ENCODE results near the gene ZNF813.

ZNF813 gene

DNA sequence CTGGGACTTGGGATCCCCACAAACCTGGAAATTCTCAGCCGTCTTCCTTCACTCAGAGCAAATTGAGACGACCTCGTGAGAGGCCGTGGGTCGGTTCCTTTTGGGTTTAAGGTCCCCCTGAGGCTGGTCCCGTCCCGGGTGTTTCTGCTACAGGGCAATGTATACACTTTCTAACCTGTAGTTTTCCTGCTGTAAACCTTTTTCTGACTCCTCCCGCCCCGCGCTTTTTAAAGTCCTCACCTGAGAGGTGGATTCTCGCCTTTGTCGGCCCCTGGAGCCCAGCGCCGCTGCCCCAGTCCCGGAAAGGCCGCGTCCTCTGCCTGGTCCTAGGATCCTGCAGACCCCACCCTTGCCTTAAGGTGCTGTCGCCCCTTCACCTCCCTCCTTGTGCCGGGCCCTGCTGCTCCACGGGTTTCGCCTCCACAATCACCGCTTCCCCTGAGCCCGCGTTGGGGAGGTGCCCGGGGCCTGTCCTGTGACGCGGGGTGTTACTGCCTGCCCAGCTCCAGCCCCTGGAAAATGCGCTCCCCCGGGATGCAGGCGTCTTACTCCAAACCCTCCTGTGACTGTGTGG is 35.4 kb upstream of the ZNF813 start:
- TF ChIP-seq, protein P1, sequence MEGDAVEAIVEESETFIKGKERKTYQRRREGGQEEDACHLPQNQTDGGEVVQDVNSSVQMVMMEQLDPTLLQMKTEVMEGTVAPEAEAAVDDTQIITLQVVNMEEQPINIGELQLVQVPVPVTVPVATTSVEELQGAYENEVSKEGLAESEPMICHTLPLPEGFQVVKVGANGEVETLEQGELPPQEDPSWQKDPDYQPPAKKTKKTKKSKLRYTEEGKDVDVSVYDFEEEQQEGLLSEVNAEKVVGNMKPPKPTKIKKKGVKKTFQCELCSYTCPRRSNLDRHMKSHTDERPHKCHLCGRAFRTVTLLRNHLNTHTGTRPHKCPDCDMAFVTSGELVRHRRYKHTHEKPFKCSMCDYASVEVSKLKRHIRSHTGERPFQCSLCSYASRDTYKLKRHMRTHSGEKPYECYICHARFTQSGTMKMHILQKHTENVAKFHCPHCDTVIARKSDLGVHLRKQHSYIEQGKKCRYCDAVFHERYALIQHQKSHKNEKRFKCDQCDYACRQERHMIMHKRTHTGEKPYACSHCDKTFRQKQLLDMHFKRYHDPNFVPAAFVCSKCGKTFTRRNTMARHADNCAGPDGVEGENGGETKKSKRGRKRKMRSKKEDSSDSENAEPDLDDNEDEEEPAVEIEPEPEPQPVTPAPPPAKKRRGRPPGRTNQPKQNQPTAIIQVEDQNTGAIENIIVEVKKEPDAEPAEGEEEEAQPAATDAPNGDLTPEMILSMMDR (conservative IDR thresholded peaks at IDR 0.05), result no peak
- peak overlapping the region; percentile 92 for H3K27ac ChIP-seq

DNA sequence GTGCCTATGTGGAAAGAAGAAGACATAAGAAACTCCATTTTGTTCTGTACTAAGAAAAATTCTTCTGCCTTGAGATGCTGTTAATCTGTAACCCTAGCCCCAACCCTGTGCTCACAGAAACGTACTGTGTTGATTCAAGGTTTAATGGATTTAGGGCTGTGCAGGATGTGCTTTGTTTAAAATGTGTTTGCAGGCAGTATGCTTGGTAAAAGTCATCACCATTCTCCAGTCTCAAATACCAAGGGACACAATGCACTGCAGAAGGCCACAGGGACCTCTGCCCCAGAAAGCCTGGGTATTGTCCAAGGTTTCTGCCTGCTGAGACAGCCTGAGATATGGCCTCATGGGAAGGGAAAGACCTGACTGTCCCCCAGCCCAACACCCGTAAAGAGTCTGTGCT is 23.7 kb upstream of the ZNF813 start:
- peak overlapping the region; percentile 91 for H3K27ac ChIP-seq

- peak overlapping the region; percentile 91 for H3K27ac ChIP-seq
Observed at GRCh38 chr19:53447196-53447595, 20.3 kb upstream of the ZNF813 start.

- TF ChIP-seq, protein P1 (conservative IDR thresholded peaks at IDR 0.05), result no peak
- no peak overlapping the region for H3K27ac ChIP-seq
Observed at GRCh38 chr19:53455828-53456227, 11.7 kb upstream of the ZNF813 start.

DNA sequence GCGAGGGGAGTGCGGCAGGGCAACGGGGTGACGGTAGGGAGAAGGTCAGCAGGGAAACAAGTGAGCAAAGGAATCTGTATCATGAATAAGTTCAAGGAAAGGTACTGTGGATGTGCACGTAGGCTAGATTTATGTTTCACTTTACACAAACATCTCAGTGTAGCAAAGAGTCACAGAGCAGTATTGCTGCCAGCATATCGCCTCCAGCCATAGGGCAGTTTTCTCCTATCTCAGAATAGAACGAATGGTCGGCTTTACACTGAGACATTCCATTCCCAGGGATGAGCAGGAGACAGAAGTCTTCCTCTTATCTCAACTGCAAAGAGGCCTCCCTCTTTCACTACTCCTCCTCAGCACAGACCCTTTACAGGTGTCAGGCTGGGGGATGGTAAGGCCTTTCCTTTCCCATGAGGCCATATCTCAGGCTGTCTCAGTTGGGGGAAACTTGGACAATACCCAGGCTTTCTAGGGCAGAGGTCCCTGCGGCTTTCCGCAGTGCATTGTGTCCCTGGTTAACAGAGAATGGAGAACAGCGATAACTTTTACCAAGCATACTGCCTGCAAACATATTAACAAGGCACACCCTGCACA is 7.3 kb upstream of the ZNF813 start:
- H3K27ac ChIP-seq, result peak overlapping the region; percentile 95

- H3K27ac ChIP-seq, result peak overlapping the region; percentile 95
- TF ChIP-seq, protein P1 (conservative IDR thresholded peaks at IDR 0.05), result no peak
Observed at GRCh38 chr19:53461866-53462265, 5.7 kb upstream of the ZNF813 start.

GRCh38 chr19:53462861-53463260 is 4.7 kb upstream of the ZNF813 start:
- peak overlapping the region; percentile 95; the same call in 1 of the 2 replicates for H3K27ac ChIP-seq
- TF ChIP-seq, protein P1 (conservative IDR thresholded peaks at IDR 0.05), result no peak

DNA sequence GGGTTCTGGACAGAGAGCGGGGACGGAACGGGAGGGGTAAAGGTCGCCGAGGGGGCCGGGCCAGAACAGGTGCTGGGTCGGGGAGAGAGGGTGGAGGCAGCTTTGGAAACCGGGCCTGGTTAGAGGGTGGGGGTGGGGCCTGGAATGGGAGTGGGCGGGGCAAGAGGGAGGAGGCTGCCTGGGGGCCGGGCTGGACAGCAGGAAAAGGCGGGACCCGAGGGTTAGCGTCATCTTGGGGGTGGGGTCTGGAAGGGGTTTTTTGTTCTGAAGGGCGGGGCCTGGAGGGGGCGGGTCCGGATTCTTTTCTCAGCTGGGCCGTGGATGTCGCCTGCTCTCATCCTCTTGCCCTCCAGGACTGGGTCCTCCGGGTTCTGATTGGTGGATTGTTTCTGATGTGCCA is 4.3 kb upstream of the ZNF813 start:
- no peak overlapping the region; the same call in 1 of the 2 replicates for H3K27ac ChIP-seq
- TF ChIP-seq, protein P1 (conservative IDR thresholded peaks at IDR 0.05), result no peak

DNA sequence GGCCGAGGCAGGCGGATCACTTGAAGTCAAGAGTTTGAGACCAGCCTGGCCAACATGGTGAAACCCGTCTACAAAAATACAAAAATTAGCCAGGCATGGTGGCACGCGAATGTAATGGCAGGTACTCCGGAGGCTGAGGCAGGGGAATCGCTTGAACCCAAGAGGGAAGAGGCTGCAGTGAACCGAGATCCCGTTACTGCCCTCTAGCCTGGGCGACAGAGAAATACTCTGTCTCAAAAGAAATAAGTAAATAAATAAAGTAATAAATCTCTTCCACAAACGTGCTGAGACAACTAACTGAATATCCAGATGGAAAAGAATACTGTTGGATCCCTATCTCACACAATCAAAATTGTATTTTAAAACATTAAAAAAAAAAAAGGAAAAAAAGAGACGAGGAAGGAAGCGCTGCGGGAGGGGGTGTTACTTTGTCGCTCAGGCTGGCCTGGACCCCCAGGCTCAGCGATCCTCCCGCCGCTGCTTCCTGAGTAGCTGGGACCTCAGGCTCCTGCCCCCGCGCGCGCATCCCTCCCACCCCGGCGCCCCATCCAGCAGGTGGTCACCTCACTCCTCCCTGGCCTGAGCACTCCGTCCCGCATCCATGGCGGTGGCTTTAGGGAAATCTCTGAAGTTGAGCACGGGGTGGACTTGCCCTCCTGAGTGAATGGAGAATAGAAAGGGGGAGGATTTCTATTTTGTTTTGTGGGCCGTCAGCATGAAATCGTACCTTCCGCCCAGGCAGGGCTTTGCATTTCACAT is 628 bp upstream of the ZNF813 start:
- H3K27ac ChIP-seq, result peak overlapping the region; percentile 90
- TF ChIP-seq, protein P1 (conservative IDR thresholded peaks at IDR 0.05), result peak; percentile 64

- peak overlapping the region; percentile 90 for H3K27ac ChIP-seq
Observed at GRCh38 chr19:53468628-53469027, 1.1 kb downstream of the ZNF813 start.

All from VCaP (cell line).